ENCODE measurements around the gene NLRP10. TPM values are rescaled to one million over a fixed set of nuclear protein-coding genes. Genes with fewer than 3 reads are reported as not detected.
"Not testable (repeated sequence)": the region's sequence is repeated elsewhere in the genome, so short reads cannot be mapped to it uniquely, and the experiment has no call there.

The NLRP10 gene
- total and polyA plus RNA-seq, 2 of the 13 experiments (the other 11 are each of a cell fraction or from before 2014, with no cell fraction given), result not detected

DNA sequence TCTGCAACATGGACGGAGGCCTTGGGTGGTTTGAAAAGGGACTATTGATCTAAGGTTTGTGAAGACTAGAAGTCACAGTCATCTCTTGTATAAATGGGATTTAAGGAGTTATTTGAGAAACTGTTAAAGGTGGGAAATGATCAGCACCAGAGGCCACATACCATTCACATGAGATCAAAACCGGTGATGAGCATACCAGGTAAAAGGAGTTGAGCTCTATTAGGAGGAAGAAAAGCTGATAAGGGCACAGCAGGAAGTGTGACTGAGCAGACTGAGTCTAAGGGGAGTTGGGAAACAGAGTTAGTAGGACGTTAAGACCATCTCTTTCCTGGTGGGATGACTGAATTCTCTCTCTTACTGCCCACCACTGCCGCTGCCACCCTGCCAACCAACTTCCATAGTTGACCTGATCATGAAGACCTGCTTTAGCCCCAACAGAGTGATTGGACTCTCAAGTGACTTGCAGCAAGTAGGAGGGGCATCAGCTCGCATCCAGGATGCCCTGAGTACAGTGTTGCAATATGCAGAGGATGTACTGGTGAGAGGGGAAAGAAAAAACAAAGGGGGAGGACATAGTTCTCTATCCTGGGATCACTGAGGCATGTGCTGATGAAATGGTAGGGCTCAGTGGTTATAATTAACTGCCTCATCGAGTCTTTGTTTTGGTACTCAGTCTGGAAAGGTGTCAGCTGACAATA, 29.5 kb upstream of the NLRP10 start (continued):
- TF ChIP-seq, protein P1, sequence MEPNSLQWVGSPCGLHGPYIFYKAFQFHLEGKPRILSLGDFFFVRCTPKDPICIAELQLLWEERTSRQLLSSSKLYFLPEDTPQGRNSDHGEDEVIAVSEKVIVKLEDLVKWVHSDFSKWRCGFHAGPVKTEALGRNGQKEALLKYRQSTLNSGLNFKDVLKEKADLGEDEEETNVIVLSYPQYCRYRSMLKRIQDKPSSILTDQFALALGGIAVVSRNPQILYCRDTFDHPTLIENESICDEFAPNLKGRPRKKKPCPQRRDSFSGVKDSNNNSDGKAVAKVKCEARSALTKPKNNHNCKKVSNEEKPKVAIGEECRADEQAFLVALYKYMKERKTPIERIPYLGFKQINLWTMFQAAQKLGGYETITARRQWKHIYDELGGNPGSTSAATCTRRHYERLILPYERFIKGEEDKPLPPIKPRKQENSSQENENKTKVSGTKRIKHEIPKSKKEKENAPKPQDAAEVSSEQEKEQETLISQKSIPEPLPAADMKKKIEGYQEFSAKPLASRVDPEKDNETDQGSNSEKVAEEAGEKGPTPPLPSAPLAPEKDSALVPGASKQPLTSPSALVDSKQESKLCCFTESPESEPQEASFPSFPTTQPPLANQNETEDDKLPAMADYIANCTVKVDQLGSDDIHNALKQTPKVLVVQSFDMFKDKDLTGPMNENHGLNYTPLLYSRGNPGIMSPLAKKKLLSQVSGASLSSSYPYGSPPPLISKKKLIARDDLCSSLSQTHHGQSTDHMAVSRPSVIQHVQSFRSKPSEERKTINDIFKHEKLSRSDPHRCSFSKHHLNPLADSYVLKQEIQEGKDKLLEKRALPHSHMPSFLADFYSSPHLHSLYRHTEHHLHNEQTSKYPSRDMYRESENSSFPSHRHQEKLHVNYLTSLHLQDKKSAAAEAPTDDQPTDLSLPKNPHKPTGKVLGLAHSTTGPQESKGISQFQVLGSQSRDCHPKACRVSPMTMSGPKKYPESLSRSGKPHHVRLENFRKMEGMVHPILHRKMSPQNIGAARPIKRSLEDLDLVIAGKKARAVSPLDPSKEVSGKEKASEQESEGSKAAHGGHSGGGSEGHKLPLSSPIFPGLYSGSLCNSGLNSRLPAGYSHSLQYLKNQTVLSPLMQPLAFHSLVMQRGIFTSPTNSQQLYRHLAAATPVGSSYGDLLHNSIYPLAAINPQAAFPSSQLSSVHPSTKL (CRISPR knock-in tag; IDR thresholded peaks at IDR 0.05), result no peak

DNA sequence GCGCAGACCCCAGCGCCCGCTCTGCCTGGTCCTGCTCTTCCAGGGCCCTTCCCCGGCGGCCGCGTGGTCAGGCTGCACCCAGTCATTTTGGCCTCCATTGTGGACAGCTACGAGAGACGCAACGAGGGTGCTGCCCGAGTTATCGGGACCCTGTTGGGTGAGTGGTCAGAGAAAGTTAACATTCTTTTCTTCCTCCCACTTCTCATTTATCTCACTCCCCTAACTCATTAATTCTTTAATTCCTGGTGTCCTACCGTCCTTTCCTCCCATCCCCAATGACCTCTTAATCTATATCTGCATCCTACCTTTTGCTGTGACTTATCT, 22.3 kb upstream of the NLRP10 start:
- not testable (repeated sequence) for FAIRE-seq; DNase-seq (ENCODE audit: low spot score); BruUV-seq (replicated peaks); H3K27me3 ChIP-seq (ENCODE audit: control insufficient read depth in 1 of 2, insufficient read depth in 2 of 2, low read length in 2 of 2); H4K20me1 ChIP-seq (ENCODE audit: insufficient read depth, low read length); H2AFZ ChIP-seq (ENCODE audit: low read length); H3K9me3 ChIP-seq (ENCODE audit: low read length)
- intact Hi-C loops (cut with micrococcal nuclease; ENCODE audit: unreplicated experiment) (loop anchor here (1.0 kb wide), 1 partner anchor 95 kb away; no protein-coding TSS in a partner anchor), in situ Hi-C loops (cut with HindIII; ENCODE audit: extremely low pct_ligation_motif_present, low pct_unique_long_range_greater_than_20kb) (loop anchor here (5.0 kb wide), 1 partner anchor 95 kb away; no protein-coding TSS in a partner anchor)
- peak overlapping the region; percentile 91 for H3K9ac ChIP-seq (ENCODE audit: insufficient read depth, low read depth, low read length)
- POLR2A ChIA-PET, result interaction anchor here (1.0 to 1.3 kb wide), 3 partner anchors 19 to 924 kb away, joined by 3 to 6 read pairs (median 3); partner anchors contain the start of gene AKIP1
- H3K79me2 ChIP-seq (ENCODE audit: insufficient read depth, low read length), result peaks cover 25% of the 10 kb centered on the region
- H3K36me3 ChIP-seq (replicated peaks in 1 of 2; ENCODE audit: control insufficient read depth in 1 of 2, insufficient read depth in 2 of 2, low read length in 2 of 2), result peaks cover 12 to 23% of the 10 kb centered on the region in 2 experiments
- H3K27ac ChIP-seq (ENCODE audit: extremely low read length, insufficient read depth, low read length), result peak overlapping the region; percentile 60
- CTCF ChIA-PET (ENCODE audit: low intra/inter-chr PET ratio, low total read pairs), result interaction anchor here (1.9 kb wide), 1 partner anchor 95 kb away, joined by 31 read pairs; no protein-coding TSS in a partner anchor
- peaks cover 25% of the 10 kb centered on the region for H3K4me1 ChIP-seq (ENCODE audit: insufficient read depth, low read length)
- peak; percentile 71 for TF ChIP-seq RBFOX2 (IDR thresholded peaks at IDR 0.05; ENCODE audit: low read depth, low read length)
- TF ChIP-seq, protein P2, sequence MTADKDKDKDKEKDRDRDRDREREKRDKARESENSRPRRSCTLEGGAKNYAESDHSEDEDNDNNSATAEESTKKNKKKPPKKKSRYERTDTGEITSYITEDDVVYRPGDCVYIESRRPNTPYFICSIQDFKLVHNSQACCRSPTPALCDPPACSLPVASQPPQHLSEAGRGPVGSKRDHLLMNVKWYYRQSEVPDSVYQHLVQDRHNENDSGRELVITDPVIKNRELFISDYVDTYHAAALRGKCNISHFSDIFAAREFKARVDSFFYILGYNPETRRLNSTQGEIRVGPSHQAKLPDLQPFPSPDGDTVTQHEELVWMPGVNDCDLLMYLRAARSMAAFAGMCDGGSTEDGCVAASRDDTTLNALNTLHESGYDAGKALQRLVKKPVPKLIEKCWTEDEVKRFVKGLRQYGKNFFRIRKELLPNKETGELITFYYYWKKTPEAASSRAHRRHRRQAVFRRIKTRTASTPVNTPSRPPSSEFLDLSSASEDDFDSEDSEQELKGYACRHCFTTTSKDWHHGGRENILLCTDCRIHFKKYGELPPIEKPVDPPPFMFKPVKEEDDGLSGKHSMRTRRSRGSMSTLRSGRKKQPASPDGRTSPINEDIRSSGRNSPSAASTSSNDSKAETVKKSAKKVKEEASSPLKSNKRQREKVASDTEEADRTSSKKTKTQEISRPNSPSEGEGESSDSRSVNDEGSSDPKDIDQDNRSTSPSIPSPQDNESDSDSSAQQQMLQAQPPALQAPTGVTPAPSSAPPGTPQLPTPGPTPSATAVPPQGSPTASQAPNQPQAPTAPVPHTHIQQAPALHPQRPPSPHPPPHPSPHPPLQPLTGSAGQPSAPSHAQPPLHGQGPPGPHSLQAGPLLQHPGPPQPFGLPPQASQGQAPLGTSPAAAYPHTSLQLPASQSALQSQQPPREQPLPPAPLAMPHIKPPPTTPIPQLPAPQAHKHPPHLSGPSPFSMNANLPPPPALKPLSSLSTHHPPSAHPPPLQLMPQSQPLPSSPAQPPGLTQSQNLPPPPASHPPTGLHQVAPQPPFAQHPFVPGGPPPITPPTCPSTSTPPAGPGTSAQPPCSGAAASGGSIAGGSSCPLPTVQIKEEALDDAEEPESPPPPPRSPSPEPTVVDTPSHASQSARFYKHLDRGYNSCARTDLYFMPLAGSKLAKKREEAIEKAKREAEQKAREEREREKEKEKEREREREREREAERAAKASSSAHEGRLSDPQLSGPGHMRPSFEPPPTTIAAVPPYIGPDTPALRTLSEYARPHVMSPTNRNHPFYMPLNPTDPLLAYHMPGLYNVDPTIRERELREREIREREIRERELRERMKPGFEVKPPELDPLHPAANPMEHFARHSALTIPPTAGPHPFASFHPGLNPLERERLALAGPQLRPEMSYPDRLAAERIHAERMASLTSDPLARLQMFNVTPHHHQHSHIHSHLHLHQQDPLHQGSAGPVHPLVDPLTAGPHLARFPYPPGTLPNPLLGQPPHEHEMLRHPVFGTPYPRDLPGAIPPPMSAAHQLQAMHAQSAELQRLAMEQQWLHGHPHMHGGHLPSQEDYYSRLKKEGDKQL (CRISPR knock-in tag; IDR thresholded peaks at IDR 0.05; ENCODE audit: low read depth), result 0 out of 2 replicates have a peak, but pooled peaks have one; percentile 1
- peak; percentile 94 for TF ChIP-seq KDM5A (IDR thresholded peaks at IDR 0.05; ENCODE audit: borderline replicate concordance, low read length)
- TF ChIP-seq, protein P3, sequence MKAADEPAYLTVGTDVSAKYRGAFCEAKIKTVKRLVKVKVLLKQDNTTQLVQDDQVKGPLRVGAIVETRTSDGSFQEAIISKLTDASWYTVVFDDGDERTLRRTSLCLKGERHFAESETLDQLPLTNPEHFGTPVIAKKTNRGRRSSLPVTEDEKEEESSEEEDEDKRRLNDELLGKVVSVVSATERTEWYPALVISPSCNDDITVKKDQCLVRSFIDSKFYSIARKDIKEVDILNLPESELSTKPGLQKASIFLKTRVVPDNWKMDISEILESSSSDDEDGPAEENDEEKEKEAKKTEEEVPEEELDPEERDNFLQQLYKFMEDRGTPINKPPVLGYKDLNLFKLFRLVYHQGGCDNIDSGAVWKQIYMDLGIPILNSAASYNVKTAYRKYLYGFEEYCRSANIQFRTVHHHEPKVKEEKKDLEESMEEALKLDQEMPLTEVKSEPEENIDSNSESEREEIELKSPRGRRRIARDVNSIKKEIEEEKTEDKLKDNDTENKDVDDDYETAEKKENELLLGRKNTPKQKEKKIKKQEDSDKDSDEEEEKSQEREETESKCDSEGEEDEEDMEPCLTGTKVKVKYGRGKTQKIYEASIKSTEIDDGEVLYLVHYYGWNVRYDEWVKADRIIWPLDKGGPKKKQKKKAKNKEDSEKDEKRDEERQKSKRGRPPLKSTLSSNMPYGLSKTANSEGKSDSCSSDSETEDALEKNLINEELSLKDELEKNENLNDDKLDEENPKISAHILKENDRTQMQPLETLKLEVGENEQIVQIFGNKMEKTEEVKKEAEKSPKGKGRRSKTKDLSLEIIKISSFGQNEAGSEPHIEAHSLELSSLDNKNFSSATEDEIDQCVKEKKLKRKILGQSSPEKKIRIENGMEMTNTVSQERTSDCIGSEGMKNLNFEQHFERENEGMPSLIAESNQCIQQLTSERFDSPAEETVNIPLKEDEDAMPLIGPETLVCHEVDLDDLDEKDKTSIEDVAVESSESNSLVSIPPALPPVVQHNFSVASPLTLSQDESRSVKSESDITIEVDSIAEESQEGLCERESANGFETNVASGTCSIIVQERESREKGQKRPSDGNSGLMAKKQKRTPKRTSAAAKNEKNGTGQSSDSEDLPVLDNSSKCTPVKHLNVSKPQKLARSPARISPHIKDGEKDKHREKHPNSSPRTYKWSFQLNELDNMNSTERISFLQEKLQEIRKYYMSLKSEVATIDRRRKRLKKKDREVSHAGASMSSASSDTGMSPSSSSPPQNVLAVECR (CRISPR knock-in tag; IDR thresholded peaks at IDR 0.05; ENCODE audit: borderline replicate concordance), result 0 out of 2 replicates have a peak, but pooled peaks have one; percentile 12
- 0 out of 2 replicates have a peak, but pooled peaks have one; percentile 24 for TF ChIP-seq ZFP36L1 (CRISPR knock-in tag; IDR thresholded peaks at IDR 0.05)
- H3K4me3 ChIP-seq (replicated peaks in 1 of 3; ENCODE audit: insufficient read depth in 1 of 3, low read depth in 2 of 3, low read length in 3 of 3), result peak overlapping the region; percentile 84 to 96 (median 92)
- 0% methylated on average over 6 of the region's 13 CpGs for WGBS (ENCODE audit: low lambda C conversion rate)
- peak; percentile 70 for ATAC-seq
- peak overlapping the region; percentile 96 for H3K4me2 ChIP-seq (ENCODE audit: low read depth, low read length)
